ENCODE data around the gene TGFBR1.
A peak's percentile ranks its signal among the peaks of the same experiment; 100 is the strongest.

The TGFBR1 gene

GRCh38 chr9:99138424-99139284, 33.7 kb downstream of the TGFBR1 start:
- DNase-seq, result no peak

GRCh38 chr9:99139868-99140267, 35.0 kb downstream of the TGFBR1 start:
- DNase-seq, result no peak

GRCh38 chr9:99140685-99141314, 35.9 kb downstream of the TGFBR1 start:
- DNase-seq, result peak; percentile 24

- no peak for DNase-seq
Measured at GRCh38 chr9:99141849-99142248, 36.9 kb downstream of the TGFBR1 start.

GRCh38 chr9:99142275-99142674, 37.4 kb downstream of the TGFBR1 start:
- no peak for DNase-seq

- no peak for DNase-seq
Measured at GRCh38 chr9:99143655-99144054, 38.7 kb downstream of the TGFBR1 start.

GRCh38 chr9:99144966-99145365, 40.1 kb downstream of the TGFBR1 start:
- no peak for DNase-seq

- DNase-seq, result no peak
Measured at GRCh38 chr9:99146574-99146973, 41.7 kb downstream of the TGFBR1 start.

- DNase-seq, result no peak
Measured at GRCh38 chr9:99147177-99147576, 42.3 kb downstream of the TGFBR1 start.

- DNase-seq, result no peak
Measured at GRCh38 chr9:99150451-99151171, 45.7 kb downstream of the TGFBR1 start.

- DNase-seq, result no peak
Measured at GRCh38 chr9:99154356-99154755, 49.4 kb downstream of the TGFBR1 start.

GRCh38 chr9:99155736-99156135, 50.8 kb downstream of the TGFBR1 start:
- DNase-seq, result no peak

- DNase-seq, result no peak
Measured at GRCh38 chr9:99158629-99159028, 53.7 kb downstream of the TGFBR1 start.

GRCh38 chr9:99160173-99160572, 55.3 kb downstream of the TGFBR1 start:
- DNase-seq, result no peak

GRCh38 chr9:99162759-99163364, 57.9 kb downstream of the TGFBR1 start:
- DNase-seq, result peak; percentile 41

- no peak for DNase-seq
Measured at GRCh38 chr9:99166149-99166548, 61.2 kb downstream of the TGFBR1 start.

- no peak for DNase-seq
Measured at GRCh38 chr9:99167119-99167518, 62.2 kb downstream of the TGFBR1 start.

- no peak for DNase-seq
Measured at GRCh38 chr9:99167694-99168093, 62.8 kb downstream of the TGFBR1 start.

- no peak for DNase-seq
Measured at GRCh38 chr9:99169086-99169485, 64.2 kb downstream of the TGFBR1 start.

GRCh38 chr9:99169982-99170761, 65.3 kb downstream of the TGFBR1 start:
- DNase-seq, result no peak

GRCh38 chr9:99171225-99172123, 66.6 kb downstream of the TGFBR1 start:
- DNase-seq, result no peak
